Neural cell (in vitro differentiated cells): ENCODE results near the gene GRIA1. TPM values are rescaled to one million over a fixed set of nuclear protein-coding genes. Genes with fewer than 3 reads are reported as not detected.

Source experiments
- H2AFZ ChIP-seq: fragments of 200-600, 300-800 bp; sonication (generic), shearing (Covaris generic); 2 replicates; pipeline ENCODE4 v1.6.0; 2014; ENCODE audit warnings: low read depth, mild to moderate bottlenecking, antibody characterized with exemption, low read length, moderate library complexity
- H3F3A ChIP-seq: fragments of 200-600 bp; shearing (Covaris generic); 2 replicates; pipeline ENCODE4 v1.6.1; 2016; ENCODE audit warnings: mild to moderate bottlenecking, moderate library complexity, mixed read lengths, antibody characterized with exemption, low read length; ENCODE audit not compliant: insufficient read depth, poor library complexity, severe bottlenecking
- H3K27ac ChIP-seq: fragments of 200-600, 300-800 bp; sonication (generic), shearing (Covaris generic); 2 replicates; pipeline ENCODE4 v1.5.1; 2014; ENCODE audit warnings: mild to moderate bottlenecking, low read length, moderate library complexity
- H3K27me3 ChIP-seq: fragments of 300-800, 200-600 bp; sonication (generic), shearing (Covaris generic); 2 replicates; pipeline ENCODE4 v1.6.0; 2014; ENCODE audit warnings: mild to moderate bottlenecking, low read depth, low read length, moderate library complexity; ENCODE audit not compliant: insufficient read depth
- H3K36me3 ChIP-seq: fragments of 300-800, 200-600 bp; sonication (generic), shearing (Covaris generic); 2 replicates; pipeline ENCODE4 v1.5.1; 2014; ENCODE audit warnings: mild to moderate bottlenecking, antibody characterized with exemption, low read length, moderate library complexity; ENCODE audit not compliant: insufficient read depth
- H3K4me2 ChIP-seq: fragments of 300-800, 200-600 bp; sonication (generic), shearing (Covaris generic); 2 replicates; pipeline ENCODE4 v1.6.0; 2014; ENCODE audit warnings: mild to moderate bottlenecking, low read length
- H3K4me3 ChIP-seq: fragments of 300-800, 200-600 bp; sonication (generic), shearing (Covaris generic); 2 replicates; pipeline ENCODE4 v1.5.1; 2014; ENCODE audit warnings: mild to moderate bottlenecking, low read length, moderate library complexity
- H3K79me2 ChIP-seq: fragments of 200-600 bp; shearing (Covaris generic); replicated peaks from 2 replicates; pipeline ENCODE4 v1.6.0; 2014; ENCODE audit warnings: mild to moderate bottlenecking, low read length, moderate library complexity; ENCODE audit not compliant: insufficient read depth
- H3K9ac ChIP-seq: fragments of 300-800, 200-600 bp; sonication (generic), shearing (Covaris generic); 2 replicates; pipeline ENCODE4 v1.6.1; 2016; ENCODE audit warnings: mild to moderate bottlenecking, low read length, mixed read lengths
- H3K9me2 ChIP-seq: fragments of 200-600 bp; shearing (Covaris generic); 2 replicates; pipeline ENCODE4 v1.6.1; 2016; ENCODE audit warnings: mild to moderate bottlenecking, low read length, mixed read lengths; ENCODE audit not compliant: insufficient read depth
- H3K9me3 ChIP-seq: fragments of 200-600, 300-800 bp; sonication (generic), shearing (Covaris generic); 2 replicates; pipeline ENCODE4 v1.6.1; 2016; ENCODE audit warnings: mild to moderate bottlenecking, mixed run types, low read length, moderate library complexity, mixed read lengths
- H4K20me1 ChIP-seq: fragments of 200-600 bp; shearing (Covaris generic); 2 replicates; pipeline ENCODE4 v1.6.1; 2016; ENCODE audit warnings: mild to moderate bottlenecking, mixed run types; ENCODE audit not compliant: insufficient read depth
- EP300 ChIP-seq: fragments of 450-650 bp; conservative IDR thresholded peaks from 2 replicates; pipeline ENCODE4 v1.6.1; 2014; ENCODE audit warnings: antibody characterized with exemption, mild to moderate bottlenecking, moderate library complexity; ENCODE audit not compliant: poor library complexity, severe bottlenecking
- EZH2 ChIP-seq: fragments of 200-600, 300-800 bp; shearing (Covaris generic), sonication (generic); IDR thresholded peaks from 2 replicates; pipeline ENCODE4 v1.6.1; 2014; ENCODE audit warnings: antibody characterized with exemption, low read length, borderline replicate concordance, mild to moderate bottlenecking; ENCODE audit not compliant: insufficient read depth, poor library complexity, severe bottlenecking
- MXI1 ChIP-seq: fragments of 450-650 bp; conservative IDR thresholded peaks from 2 replicates; pipeline ENCODE4 v1.6.1; 2014; ENCODE audit warnings: antibody characterized with exemption, mild to moderate bottlenecking; ENCODE audit not compliant: poor library complexity, severe bottlenecking
- POLR2AphosphoS5 ChIP-seq: IDR thresholded peaks from 2 replicates; pipeline ENCODE4 v1.6.1; 2012
- RAD21 ChIP-seq: fragments of 450-650 bp; conservative IDR thresholded peaks from 2 replicates; pipeline ENCODE4 v1.6.1; 2014; ENCODE audit warnings: antibody characterized with exemption, mild to moderate bottlenecking, moderate library complexity
- SMC3 ChIP-seq: fragments of 450-650 bp; conservative IDR thresholded peaks from 2 replicates; pipeline ENCODE4 v1.6.1; 2014; ENCODE audit warnings: antibody characterized with exemption, mild to moderate bottlenecking, moderate library complexity; ENCODE audit not compliant: poor library complexity
- TAF1 ChIP-seq: IDR thresholded peaks from 2 replicates; pipeline ENCODE4 v1.6.1; 2012; ENCODE audit warnings: low read depth
- polyA plus RNA-seq: library from polyadenylated mRNA; depleted of rRNA; stranded (reverse); fragments of >200 nt; gene quantifications from 2 replicates; pipeline ENCODE4 v1.2.3, GENCODE V29; 2014
- TF ChIP-seq, protein P1 (sequence below): fragments of 450-650 bp; IDR thresholded peaks from 2 replicates; pipeline ENCODE4 v1.5.1; 2014; ENCODE audit warnings: antibody characterized with exemption, mild to moderate bottlenecking, moderate library complexity; ENCODE audit not compliant: poor library complexity, severe bottlenecking
- TF ChIP-seq, protein P2 (sequence below): IDR thresholded peaks from 2 replicates; pipeline ENCODE4 v1.6.1; 2012; ENCODE audit warnings: borderline replicate concordance

The GRIA1 gene
- polyA plus RNA-seq, 1 donor from 2014 or later = 59.6 TPM

DNA sequence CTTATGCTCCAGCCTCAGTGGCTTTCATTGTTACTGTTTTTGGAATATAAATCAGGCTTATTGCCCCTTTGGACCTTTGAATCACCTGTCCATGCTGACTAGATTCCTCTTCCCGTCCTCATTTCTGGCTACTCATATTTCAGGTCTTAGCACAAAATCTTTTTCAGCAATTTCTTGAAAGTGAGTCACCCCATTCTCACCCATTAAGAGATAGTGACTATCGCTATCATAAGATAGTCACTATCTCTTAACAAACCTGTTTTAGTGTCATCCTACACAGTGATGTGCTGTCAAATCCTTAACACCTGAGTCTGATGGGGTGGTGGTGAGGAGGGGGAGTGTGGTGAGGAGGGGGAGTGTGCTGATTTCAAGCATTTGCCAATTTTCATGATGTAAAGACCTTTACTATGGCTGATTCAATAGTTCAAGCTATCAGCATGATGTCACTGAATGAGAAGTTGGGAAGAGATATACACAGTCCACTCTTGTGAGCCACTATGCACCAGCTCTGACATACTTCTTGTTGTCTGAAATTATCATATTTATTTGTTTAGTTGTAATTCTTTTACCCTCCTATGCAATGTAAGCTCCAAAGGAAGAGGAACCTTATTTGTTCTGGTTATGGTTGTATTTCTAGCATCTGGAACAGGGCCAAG, 95.3 kb downstream of the GRIA1 start:
- no peak overlapping the region for H2AFZ ChIP-seq
- no peak for TF ChIP-seq MXI1
- no peak for TF ChIP-seq EZH2
- TF ChIP-seq TAF1 = no peak
- TF ChIP-seq, protein P1, sequence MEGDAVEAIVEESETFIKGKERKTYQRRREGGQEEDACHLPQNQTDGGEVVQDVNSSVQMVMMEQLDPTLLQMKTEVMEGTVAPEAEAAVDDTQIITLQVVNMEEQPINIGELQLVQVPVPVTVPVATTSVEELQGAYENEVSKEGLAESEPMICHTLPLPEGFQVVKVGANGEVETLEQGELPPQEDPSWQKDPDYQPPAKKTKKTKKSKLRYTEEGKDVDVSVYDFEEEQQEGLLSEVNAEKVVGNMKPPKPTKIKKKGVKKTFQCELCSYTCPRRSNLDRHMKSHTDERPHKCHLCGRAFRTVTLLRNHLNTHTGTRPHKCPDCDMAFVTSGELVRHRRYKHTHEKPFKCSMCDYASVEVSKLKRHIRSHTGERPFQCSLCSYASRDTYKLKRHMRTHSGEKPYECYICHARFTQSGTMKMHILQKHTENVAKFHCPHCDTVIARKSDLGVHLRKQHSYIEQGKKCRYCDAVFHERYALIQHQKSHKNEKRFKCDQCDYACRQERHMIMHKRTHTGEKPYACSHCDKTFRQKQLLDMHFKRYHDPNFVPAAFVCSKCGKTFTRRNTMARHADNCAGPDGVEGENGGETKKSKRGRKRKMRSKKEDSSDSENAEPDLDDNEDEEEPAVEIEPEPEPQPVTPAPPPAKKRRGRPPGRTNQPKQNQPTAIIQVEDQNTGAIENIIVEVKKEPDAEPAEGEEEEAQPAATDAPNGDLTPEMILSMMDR = no peak
- TF ChIP-seq POLR2AphosphoS5 = no peak
- no peak for TF ChIP-seq SMC3
- no peak for TF ChIP-seq EP300
- TF ChIP-seq RAD21 = no peak
- TF ChIP-seq, protein P2, sequence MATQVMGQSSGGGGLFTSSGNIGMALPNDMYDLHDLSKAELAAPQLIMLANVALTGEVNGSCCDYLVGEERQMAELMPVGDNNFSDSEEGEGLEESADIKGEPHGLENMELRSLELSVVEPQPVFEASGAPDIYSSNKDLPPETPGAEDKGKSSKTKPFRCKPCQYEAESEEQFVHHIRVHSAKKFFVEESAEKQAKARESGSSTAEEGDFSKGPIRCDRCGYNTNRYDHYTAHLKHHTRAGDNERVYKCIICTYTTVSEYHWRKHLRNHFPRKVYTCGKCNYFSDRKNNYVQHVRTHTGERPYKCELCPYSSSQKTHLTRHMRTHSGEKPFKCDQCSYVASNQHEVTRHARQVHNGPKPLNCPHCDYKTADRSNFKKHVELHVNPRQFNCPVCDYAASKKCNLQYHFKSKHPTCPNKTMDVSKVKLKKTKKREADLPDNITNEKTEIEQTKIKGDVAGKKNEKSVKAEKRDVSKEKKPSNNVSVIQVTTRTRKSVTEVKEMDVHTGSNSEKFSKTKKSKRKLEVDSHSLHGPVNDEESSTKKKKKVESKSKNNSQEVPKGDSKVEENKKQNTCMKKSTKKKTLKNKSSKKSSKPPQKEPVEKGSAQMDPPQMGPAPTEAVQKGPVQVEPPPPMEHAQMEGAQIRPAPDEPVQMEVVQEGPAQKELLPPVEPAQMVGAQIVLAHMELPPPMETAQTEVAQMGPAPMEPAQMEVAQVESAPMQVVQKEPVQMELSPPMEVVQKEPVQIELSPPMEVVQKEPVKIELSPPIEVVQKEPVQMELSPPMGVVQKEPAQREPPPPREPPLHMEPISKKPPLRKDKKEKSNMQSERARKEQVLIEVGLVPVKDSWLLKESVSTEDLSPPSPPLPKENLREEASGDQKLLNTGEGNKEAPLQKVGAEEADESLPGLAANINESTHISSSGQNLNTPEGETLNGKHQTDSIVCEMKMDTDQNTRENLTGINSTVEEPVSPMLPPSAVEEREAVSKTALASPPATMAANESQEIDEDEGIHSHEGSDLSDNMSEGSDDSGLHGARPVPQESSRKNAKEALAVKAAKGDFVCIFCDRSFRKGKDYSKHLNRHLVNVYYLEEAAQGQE = no peak
- H3K9me3 ChIP-seq = no peaks in the 10 kb centered on the region
- no peaks in the 10 kb centered on the region for H3K79me2 ChIP-seq
- no peak overlapping the region for H3K27ac ChIP-seq
- H3K27me3 ChIP-seq = no peaks in the 10 kb centered on the region
- no peaks in the 10 kb centered on the region for H3F3A ChIP-seq
- H3K9ac ChIP-seq = no peak overlapping the region
- no peaks in the 10 kb centered on the region for H4K20me1 ChIP-seq
- H3K4me3 ChIP-seq = no peak overlapping the region
- H3K9me2 ChIP-seq = no peaks in the 10 kb centered on the region
- H3K4me2 ChIP-seq = no peak overlapping the region
- no peaks in the 10 kb centered on the region for H3K36me3 ChIP-seq

DNA sequence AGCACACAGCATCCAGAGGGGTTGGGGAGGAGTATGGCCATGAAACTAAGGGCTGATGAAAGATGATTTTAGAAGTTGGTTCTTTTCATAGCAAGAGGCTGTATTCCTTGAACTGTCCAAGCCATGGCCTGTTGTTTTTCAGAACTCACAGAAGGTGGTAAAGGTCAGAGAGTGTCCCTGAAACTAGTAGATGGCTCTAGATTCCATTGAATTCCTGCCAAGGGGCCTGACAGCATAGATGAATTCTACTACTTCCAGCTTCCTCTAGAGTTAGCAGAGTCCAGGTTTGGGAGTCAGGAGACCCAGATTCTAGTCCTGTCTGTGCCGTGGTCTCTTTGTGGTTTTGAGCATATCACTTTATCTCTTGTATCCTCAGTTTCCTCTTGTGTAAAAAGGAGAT, 101.6 kb downstream of the GRIA1 start:
- Histone ChIP-seq H3K9ac (no peak overlapping the region), H3K79me2 (no peaks in the 10 kb centered on the region), H4K20me1 (no peaks in the 10 kb centered on the region), H3K36me3 (no peaks in the 10 kb centered on the region), H3K27ac (no peak overlapping the region), H3K4me3 (no peak overlapping the region), H2AFZ (no peak overlapping the region), H3K27me3 (no peaks in the 10 kb centered on the region), H3F3A (no peaks in the 10 kb centered on the region), H3K9me3 (no peaks in the 10 kb centered on the region), H3K4me2 (no peak overlapping the region), H3K9me2 (no peaks in the 10 kb centered on the region)
- no peak for TF ChIP-seq EZH2
- TF ChIP-seq, protein P2 = no peak
- TF ChIP-seq, protein P1 = no peak
- no peak for TF ChIP-seq MXI1
- no peak for TF ChIP-seq POLR2AphosphoS5
- TF ChIP-seq TAF1 = no peak
- TF ChIP-seq SMC3 = no peak
- no peak for TF ChIP-seq RAD21
